ENCODE data around the gene LRCH2.
"Not testable (repeated sequence)": the region's sequence is repeated elsewhere in the genome, so short reads cannot be mapped to it uniquely, and the experiment has no call there.

Gene LRCH2

GRCh38 chrX:115209547-115209946 lies 24.3 kb downstream of the LRCH2 start:
- DNase-seq (ENCODE audit: low spot score): not testable (repeated sequence)

- DNase-seq (ENCODE audit: low spot score): no peak
These were observed 29.9 kb downstream of the LRCH2 start for GRCh38 chrX:115204040-115204439.

GRCh38 chrX:115192244-115192700 lies 41.6 kb downstream of the LRCH2 start:
- DNase-seq (ENCODE audit: low spot score): no peak

- DNase-seq (ENCODE audit: low spot score): no peak
These were observed 42.2 kb downstream of the LRCH2 start for GRCh38 chrX:115191490-115192243.

GRCh38 chrX:115190636-115191489 lies 43.0 kb downstream of the LRCH2 start:
- no peak for DNase-seq (ENCODE audit: low spot score)

GRCh38 chrX:115189646-115190635 lies 44.0 kb downstream of the LRCH2 start:
- no peak for DNase-seq (ENCODE audit: low spot score)

GRCh38 chrX:115189110-115189509 lies 44.8 kb downstream of the LRCH2 start, which contains the start of gene RBMXL3:
Gene RBMXL3 (plus strand): TSS chrX:115189410. CDS start chrX:115189442, 32 bp downstream.
- DNase-seq (ENCODE audit: low spot score): no peak

GRCh38 chrX:115183980-115184379 lies 49.9 kb downstream of the LRCH2 start:
- no peak for DNase-seq (ENCODE audit: low spot score)

GRCh38 chrX:115178473-115178872 lies 55.4 kb downstream of the LRCH2 start:
- DNase-seq (ENCODE audit: low spot score): no peak

GRCh38 chrX:115177932-115178331 lies 56.0 kb downstream of the LRCH2 start:
- DNase-seq (ENCODE audit: low spot score): no peak

- DNase-seq (ENCODE audit: low spot score): no peak
These were observed 59.3 kb downstream of the LRCH2 start for GRCh38 chrX:115174548-115174947.

- no peak for DNase-seq (ENCODE audit: low spot score)
These were observed 60.7 kb downstream of the LRCH2 start for GRCh38 chrX:115173181-115173580.

GRCh38 chrX:115147220-115147619 lies 86.7 kb downstream of the LRCH2 start:
- peak; percentile 3 for DNase-seq (ENCODE audit: low spot score)

GRCh38 chrX:115142057-115142456 lies 91.8 kb downstream of the LRCH2 start:
- DNase-seq (ENCODE audit: low spot score): no peak

- DNase-seq (ENCODE audit: low spot score): no peak
These were observed 95.9 kb downstream of the LRCH2 start for GRCh38 chrX:115138040-115138439.

GRCh38 chrX:115134382-115134781 lies 99.5 kb downstream of the LRCH2 start:
- no peak for DNase-seq (ENCODE audit: low spot score)

- no peak for DNase-seq (ENCODE audit: low spot score)
These were observed 121.5 kb downstream of the LRCH2 start for GRCh38 chrX:115112411-115112810.

- DNase-seq (ENCODE audit: low spot score): no peak
These were observed 135.0 kb downstream of the LRCH2 start for GRCh38 chrX:115098897-115099296.

- DNase-seq (ENCODE audit: low spot score): no peak
These were observed 140.7 kb downstream of the LRCH2 start for GRCh38 chrX:115093191-115093590.

- DNase-seq (ENCODE audit: low spot score): no peak
These were observed 144.5 kb downstream of the LRCH2 start for GRCh38 chrX:115089419-115089818.

- DNase-seq (ENCODE audit: low spot score): no peak
These were observed 165.0 kb downstream of the LRCH2 start for GRCh38 chrX:115068896-115069295.

- no peak for DNase-seq (ENCODE audit: low spot score)
These were observed 166.1 kb downstream of the LRCH2 start for GRCh38 chrX:115067812-115068211.
